ENCODE data around the gene PHF2.

- TF ChIP-seq CTCF (IDR thresholded peaks at IDR 0.05; ENCODE audit: insufficient read depth, low read length) (no peak), POLR2AphosphoS5 (IDR thresholded peaks at IDR 0.05; ENCODE audit: low read depth) (no peak), SPI1 (IDR thresholded peaks at IDR 0.05; ENCODE audit: borderline replicate concordance, low read depth) (no peak)
Measured at GRCh38 chr9:93623753-93624152, 47.4 kb downstream of the PHF2 start.
